Sigmoid colon (tissue), 4 donors: Measurements from ENCODE around the gene SPEF2.

Experiments
- POLR2A ChIP-seq, 2 donors: fragments of 450-650 bp; IDR thresholded peaks; one replicate each; pipeline ENCODE4 v1.6.1; 2016; ENCODE audit warnings: antibody characterized with exemption in 2 of 2, mild to moderate bottlenecking in 2 of 2, moderate library complexity in 2 of 2
- POLR2AphosphoS5 ChIP-seq, 4 donors: sonication (generic); formaldehyde crosslinking; IDR thresholded peaks; one replicate each; pipeline ENCODE4 v1.6.1; 2017; ENCODE audit warnings: antibody characterized with exemption in 4 of 4
- TF ChIP-seq, protein P1 (sequence below), 4 experiments: fragments of 450-650 bp in 3 of 4; fragments of 200-600 bp in 1 of 4; IDR thresholded peaks; one replicate each; pipeline ENCODE4 v1.5.1; 2016 to 2019; ENCODE audit warnings: antibody characterized with exemption in 4 of 4, mild to moderate bottlenecking in 3 of 4, moderate library complexity in 2 of 4

- TF ChIP-seq, protein P1, sequence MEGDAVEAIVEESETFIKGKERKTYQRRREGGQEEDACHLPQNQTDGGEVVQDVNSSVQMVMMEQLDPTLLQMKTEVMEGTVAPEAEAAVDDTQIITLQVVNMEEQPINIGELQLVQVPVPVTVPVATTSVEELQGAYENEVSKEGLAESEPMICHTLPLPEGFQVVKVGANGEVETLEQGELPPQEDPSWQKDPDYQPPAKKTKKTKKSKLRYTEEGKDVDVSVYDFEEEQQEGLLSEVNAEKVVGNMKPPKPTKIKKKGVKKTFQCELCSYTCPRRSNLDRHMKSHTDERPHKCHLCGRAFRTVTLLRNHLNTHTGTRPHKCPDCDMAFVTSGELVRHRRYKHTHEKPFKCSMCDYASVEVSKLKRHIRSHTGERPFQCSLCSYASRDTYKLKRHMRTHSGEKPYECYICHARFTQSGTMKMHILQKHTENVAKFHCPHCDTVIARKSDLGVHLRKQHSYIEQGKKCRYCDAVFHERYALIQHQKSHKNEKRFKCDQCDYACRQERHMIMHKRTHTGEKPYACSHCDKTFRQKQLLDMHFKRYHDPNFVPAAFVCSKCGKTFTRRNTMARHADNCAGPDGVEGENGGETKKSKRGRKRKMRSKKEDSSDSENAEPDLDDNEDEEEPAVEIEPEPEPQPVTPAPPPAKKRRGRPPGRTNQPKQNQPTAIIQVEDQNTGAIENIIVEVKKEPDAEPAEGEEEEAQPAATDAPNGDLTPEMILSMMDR (IDR thresholded peaks at IDR 0.05): no peak
- TF ChIP-seq POLR2AphosphoS5 (IDR thresholded peaks at IDR 0.05) (no peak), POLR2A (IDR thresholded peaks at IDR 0.05) (no peak)
Measured at GRCh38 chr5:35857606-35858205, 240.0 kb downstream of the SPEF2 start.
